ENCODE data around the gene GPN2.

Gene GPN2

GRCh38 chr1:26913389-26913753 lies 23.3 kb upstream of the GPN2 start:
- DNase-seq (ENCODE audit: low spot score), result no peak
- in situ Hi-C loops (cut with MboI; ENCODE audit: low pct_unique_long_range_greater_than_20kb, low sequenced_read_pairs, unreplicated experiment), result no loop called here

GRCh38 chr1:26912147-26912490 lies 22.0 kb upstream of the GPN2 start:
- TF ChIP-seq CTCF (IDR thresholded peaks at IDR 0.05; ENCODE audit: extremely low read depth, insufficient read depth, missing control alignments), result no peak
- no peak for DNase-seq (ENCODE audit: low spot score)
- in situ Hi-C loops (cut with MboI; ENCODE audit: low pct_unique_long_range_greater_than_20kb, low sequenced_read_pairs, unreplicated experiment), result no loop called here

More at GRCh38 chr1:26913389-26913753, 23.3 kb upstream of the GPN2 start:
- no peak for TF ChIP-seq CTCF (IDR thresholded peaks at IDR 0.05; ENCODE audit: extremely low read depth, insufficient read depth, missing control alignments)

- no peak for DNase-seq (ENCODE audit: low spot score)
- TF ChIP-seq CTCF (IDR thresholded peaks at IDR 0.05; ENCODE audit: extremely low read depth, insufficient read depth, missing control alignments), result no peak
- in situ Hi-C loops (cut with MboI; ENCODE audit: low pct_unique_long_range_greater_than_20kb, low sequenced_read_pairs, unreplicated experiment), result no loop called here
These were observed 21.5 kb upstream of the GPN2 start for GRCh38 chr1:26911399-26912146.

- TF ChIP-seq CTCF (IDR thresholded peaks at IDR 0.05; ENCODE audit: extremely low read depth, insufficient read depth, missing control alignments), result no peak
- DNase-seq (ENCODE audit: low spot score), result no peak
- in situ Hi-C loops (cut with MboI; ENCODE audit: low pct_unique_long_range_greater_than_20kb, low sequenced_read_pairs, unreplicated experiment), result no loop called here
These were observed 20.5 kb upstream of the GPN2 start for GRCh38 chr1:26910343-26911160.

GRCh38 chr1:26909951-26910342 lies 19.9 kb upstream of the GPN2 start:
- no peak for TF ChIP-seq CTCF (IDR thresholded peaks at IDR 0.05; ENCODE audit: extremely low read depth, insufficient read depth, missing control alignments)
- in situ Hi-C loops (cut with MboI; ENCODE audit: low pct_unique_long_range_greater_than_20kb, low sequenced_read_pairs, unreplicated experiment), result no loop called here

GRCh38 chr1:26907071-26907917 lies 17.2 kb upstream of the GPN2 start:
- no peak for TF ChIP-seq CTCF (IDR thresholded peaks at IDR 0.05; ENCODE audit: extremely low read depth, insufficient read depth, missing control alignments)
- no peak for DNase-seq (ENCODE audit: low spot score)
- in situ Hi-C loops (cut with MboI; ENCODE audit: low pct_unique_long_range_greater_than_20kb, low sequenced_read_pairs, unreplicated experiment), result no loop called here

More at GRCh38 chr1:26909951-26910342, 19.9 kb upstream of the GPN2 start:
- no peak for DNase-seq (ENCODE audit: low spot score)
